ENCODE data around the gene UQCC2. TPM values are rescaled to one million over a fixed set of nuclear protein-coding genes. Genes with fewer than 3 reads are reported as not detected.

UQCC2 gene
- polyA plus RNA-seq, 3 donors, result 58.5 to 68.6 (median 65.6) TPM

GRCh38 chr6:33670086-33670660 is 41.3 kb downstream of the UQCC2 start:
- no peak for DNase-seq (ENCODE audit: extremely low read depth in 1 of 11, low read depth in 9 of 11, low spot score in 4 of 11)

DNA sequence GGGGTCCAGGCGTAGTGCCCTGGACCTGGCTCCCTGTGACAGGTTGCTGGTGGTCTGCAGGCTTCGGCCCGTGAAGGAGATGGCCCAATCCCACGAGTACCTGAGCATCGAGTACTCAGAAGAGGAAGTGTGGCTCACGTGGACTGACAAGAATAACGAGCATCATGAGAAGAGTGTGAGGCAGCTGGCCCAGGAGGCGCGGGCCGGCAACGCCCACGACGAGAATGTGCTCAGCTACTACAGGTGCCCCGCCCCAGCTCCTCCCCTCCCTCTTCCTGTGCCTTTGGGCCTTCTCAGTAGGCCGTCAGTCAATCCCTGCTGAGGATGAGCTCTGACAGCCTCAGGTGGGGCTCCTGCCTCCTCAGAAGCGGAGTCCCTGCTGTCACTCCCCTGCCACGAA is 42.6 kb downstream of the UQCC2 start:
- DNase-seq (ENCODE audit: extremely low read depth in 1 of 11, low read depth in 9 of 11, low spot score in 4 of 11), result no peak

DNA sequence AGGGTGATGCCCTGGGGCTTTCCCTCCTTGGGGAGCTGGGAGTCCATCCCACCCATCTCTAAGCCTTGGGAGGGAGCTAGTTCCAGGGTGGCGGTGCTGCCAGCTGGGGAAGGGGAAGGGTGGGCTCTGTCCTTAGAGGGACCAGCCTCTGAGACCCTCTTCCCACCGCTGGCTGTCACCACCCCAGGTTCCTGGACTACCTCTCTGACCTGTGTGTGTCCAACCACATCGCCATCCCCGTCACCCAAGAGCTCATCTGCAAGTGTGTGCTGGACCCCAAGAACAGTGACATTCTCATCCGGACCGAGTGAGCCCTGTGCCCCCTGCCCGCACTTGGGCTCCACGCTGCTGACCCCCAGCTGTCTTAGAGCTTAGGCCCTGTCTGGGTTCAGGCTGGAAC is 43.2 kb downstream of the UQCC2 start:
- no peak for DNase-seq (ENCODE audit: extremely low read depth in 1 of 11, low read depth in 9 of 11, low spot score in 4 of 11)

DNA sequence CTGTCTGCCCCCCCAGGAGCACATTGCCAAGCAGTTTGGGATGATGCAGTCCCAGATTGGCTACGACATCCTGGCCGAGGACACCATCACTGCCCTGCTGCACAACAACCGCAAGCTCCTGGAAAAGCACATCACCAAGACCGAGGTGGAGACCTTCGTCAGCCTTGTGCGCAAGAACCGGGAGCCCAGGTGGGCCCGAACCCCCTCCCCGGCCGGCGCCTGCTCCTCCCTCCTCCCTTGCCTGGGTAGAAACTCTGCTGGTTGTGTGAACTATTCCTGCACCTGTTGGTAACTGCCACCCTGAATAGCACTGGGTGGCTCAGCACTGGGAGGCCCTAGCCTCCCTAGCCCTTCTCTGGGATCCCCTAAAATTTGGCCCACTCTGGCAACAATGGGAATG is 43.7 kb downstream of the UQCC2 start:
- DNase-seq (ENCODE audit: extremely low read depth in 1 of 11, low read depth in 9 of 11, low spot score in 4 of 11), result no peak

DNA sequence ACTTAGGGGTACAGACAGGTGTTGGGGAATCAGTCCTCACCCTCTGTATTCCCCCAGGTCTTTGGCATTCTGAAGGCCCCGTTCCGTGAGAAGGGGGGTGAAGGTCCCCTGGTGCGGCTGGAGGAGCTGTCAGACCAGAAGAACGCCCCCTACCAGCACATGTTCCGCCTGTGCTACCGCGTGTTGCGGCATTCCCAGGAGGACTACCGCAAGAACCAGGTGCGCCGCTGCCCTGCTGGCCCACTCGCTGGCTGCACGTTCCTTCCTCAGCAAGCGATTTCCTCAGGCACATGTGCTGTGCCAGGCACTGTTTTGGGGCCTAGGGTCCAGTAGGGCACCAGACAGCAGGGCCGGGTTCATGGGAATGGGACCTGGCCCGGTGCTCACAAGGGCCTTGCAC is 44.4 kb downstream of the UQCC2 start:
- DNase-seq (ENCODE audit: extremely low read depth in 1 of 11, low read depth in 9 of 11, low spot score in 4 of 11), result no peak

GRCh38 chr6:33665957-33666356 is 45.5 kb downstream of the UQCC2 start:
- DNase-seq (ENCODE audit: extremely low read depth in 1 of 11, low read depth in 9 of 11, low spot score in 4 of 11), result no peak

- no peak for DNase-seq (ENCODE audit: extremely low read depth in 1 of 11, low read depth in 9 of 11, low spot score in 4 of 11)
Measured at GRCh38 chr6:33664506-33665057, 46.9 kb downstream of the UQCC2 start.

- no peak for DNase-seq (ENCODE audit: extremely low read depth in 1 of 11, low read depth in 9 of 11, low spot score in 4 of 11)
Measured at GRCh38 chr6:33663727-33664449, 47.6 kb downstream of the UQCC2 start.

- no peak for DNase-seq (ENCODE audit: extremely low read depth in 1 of 11, low read depth in 9 of 11, low spot score in 4 of 11)
Measured at GRCh38 chr6:33663028-33663427, 48.5 kb downstream of the UQCC2 start.

- DNase-seq (ENCODE audit: extremely low read depth in 1 of 11, low read depth in 9 of 11, low spot score in 4 of 11), result no peak
Measured at GRCh38 chr6:33662318-33662717, 49.2 kb downstream of the UQCC2 start.

GRCh38 chr6:33661106-33661838 is 50.2 kb downstream of the UQCC2 start:
- DNase-seq (ENCODE audit: extremely low read depth in 1 of 11, low read depth in 9 of 11, low spot score in 4 of 11), result no peak

- no peak for DNase-seq (ENCODE audit: extremely low read depth in 1 of 11, low read depth in 9 of 11, low spot score in 4 of 11)
Measured at GRCh38 chr6:33659986-33660385, 51.5 kb downstream of the UQCC2 start.

DNA sequence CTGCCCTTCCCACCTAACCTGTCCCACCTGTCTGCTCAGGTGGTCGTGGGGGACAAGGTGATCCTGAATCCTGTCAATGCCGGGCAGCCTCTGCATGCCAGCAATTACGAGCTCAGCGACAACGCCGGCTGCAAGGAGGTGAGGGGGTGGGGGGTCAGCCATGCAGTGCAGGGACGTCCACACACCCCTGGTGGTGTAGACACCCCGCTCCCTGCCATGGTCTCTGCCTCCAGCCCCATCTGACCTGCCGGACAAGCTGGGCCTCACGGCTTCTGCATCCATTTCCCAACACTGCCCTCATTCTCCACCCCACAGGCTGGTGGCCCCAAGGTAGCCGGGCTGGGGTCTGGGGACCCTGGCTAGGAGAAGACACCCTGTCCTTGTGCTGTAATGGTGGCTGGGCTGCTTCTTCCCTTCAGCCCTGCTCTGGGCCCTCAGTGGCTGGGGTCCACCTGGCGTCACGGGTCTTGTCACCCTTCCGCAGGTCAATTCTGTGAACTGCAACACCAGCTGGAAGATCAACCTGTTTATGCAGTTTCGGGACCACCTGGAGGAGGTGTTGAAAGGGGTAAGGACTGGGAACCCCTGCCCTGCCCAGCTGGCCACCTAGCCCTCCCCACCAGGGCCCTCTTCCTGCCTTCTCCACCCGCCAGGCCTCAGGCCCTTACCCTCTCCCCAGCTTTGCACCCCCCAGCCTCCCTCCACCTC is 52.4 kb downstream of the UQCC2 start:
- DNase-seq (ENCODE audit: extremely low read depth in 1 of 11, low read depth in 9 of 11, low spot score in 4 of 11), result no peak

- DNase-seq (ENCODE audit: extremely low read depth in 1 of 11, low read depth in 9 of 11, low spot score in 4 of 11), result no peak
Measured at GRCh38 chr6:33656844-33657243, 54.7 kb downstream of the UQCC2 start.

DNA sequence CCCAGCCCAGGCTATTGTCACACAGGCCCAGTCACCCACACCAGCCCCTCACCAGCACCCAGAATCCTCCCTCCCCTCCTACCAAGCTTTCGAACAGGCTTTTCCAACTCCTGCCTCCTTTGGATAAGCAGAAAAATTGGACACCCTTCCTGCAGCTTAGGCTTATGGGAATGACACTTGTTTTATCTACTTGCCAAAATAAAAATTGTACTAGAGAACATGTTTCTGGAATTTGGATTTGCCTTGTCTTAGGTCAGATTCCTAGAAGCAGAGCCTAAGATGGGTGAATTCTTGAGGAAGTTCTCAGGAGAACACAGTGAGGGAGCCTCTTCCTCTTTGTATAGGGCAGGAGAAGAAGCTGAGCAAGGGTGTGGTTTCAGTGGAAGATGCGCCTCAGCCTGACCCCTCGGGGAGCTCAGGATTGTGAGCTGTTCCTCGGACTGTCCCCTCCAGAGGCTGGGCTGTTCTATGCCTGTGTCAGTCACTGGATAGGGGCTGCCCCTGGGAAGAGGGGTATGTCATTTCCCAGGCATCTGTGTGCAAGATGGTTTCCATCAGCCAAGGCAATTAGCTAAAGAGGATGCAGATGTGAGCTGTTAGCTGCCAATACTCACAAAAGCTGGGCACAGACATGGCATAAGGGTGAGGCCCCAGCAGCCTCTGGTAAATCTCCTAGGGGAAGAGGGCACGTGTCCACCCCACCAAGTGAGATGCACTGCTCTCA is 56.5 kb downstream of the UQCC2 start:
- DNase-seq (ENCODE audit: extremely low read depth in 1 of 11, low read depth in 9 of 11, low spot score in 4 of 11), result no peak

DNA sequence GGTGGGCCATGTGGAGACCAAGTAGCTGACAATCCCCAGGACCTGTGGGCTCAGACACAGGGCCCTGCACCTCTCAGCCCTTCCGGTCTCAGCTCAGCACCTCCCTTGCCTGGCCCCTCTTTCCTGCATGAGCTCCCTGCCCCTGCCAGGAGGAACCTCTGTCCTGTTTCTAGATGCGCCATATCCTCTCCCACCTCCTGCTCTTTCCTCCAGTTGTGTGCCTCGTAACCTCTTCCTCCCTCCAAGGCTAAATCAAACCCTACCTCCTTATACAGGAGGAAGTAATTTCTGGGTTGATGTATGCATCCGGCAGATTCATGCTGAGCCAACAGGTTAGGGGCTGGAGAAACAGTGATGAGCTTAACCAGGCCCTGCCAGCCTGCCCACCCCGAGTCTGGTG is 59.5 kb downstream of the UQCC2 start:
- no peak for DNase-seq (ENCODE audit: extremely low read depth in 1 of 11, low read depth in 9 of 11, low spot score in 4 of 11)

DNA sequence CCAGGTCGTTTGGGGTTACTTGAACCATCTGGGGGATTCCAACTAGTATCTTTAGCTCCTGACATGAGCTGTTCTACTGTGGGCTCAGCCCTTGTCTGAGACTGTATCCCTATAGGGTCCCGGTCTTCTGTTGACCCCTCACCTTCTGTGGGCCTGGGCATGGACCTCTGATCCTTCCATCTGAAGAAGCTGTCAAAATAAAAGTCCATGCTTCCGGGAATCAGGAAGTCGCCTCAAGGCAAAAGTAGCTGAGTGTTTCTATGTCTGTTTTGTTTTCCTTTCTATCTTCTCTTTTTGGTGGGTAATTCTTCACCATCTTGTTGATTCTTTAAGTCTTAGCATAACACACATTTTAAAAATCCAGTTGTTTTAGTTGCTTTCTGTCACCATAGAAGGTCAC is 60.1 kb downstream of the UQCC2 start:
- DNase-seq (ENCODE audit: extremely low read depth in 1 of 11, low read depth in 9 of 11, low spot score in 4 of 11), result no peak

All from renal cortex interstitium (tissue), 11 donors.